Measurements from ENCODE around the gene COX4I2. TPM values are rescaled to one million over a fixed set of nuclear protein-coding genes. Genes with fewer than 3 reads are reported as not detected.
"Not testable (repeated sequence)": the region's sequence is repeated elsewhere in the genome, so short reads cannot be mapped to it uniquely, and the experiment has no call there.

The COX4I2 gene
- polyA plus RNA-seq, 3 donors: 1.1 to 3.1 (median 1.6) TPM

DNA sequence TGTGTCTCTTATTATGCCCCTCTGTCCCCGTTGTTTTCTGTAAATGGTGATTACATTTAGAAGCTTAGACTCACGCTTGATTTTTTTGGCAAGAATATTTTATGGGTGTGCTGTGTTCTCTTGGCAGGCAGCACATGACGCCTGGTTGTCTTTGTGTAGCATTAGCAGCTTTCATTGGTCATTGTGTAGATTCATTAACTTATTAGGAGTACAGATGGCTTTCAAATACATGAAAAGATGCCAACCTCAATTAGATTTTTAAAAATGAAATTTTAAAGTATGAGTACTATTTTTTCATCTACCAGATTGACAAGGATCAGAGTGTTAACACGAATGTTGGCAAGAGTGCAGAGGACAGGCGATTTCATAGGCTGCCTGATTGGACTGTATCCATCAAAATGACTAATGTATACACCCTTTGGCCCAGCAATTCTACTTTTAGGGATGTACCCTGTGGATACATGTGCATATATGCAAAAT, 15.2 kb downstream of the COX4I2 start:
- DNase-seq: no peak

DNA sequence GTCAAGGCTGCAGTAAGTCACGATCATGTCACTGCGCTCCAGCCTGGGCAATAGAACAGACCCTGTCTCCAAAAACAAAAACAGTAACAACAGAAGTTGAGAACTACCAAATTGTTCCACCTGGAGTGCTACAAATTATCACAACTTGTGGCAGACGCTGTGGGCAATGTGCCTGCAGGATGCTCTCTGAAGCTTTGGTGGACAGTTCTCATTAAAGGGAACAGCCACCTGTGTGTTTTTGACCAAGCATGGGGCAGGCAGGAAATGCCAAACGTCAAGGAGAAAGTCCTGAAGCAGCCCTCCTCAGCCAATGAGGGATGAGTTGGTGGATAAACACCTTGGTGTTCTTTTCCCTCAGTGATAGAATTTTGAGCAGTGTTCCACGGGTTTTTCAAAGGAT, 15.8 kb downstream of the COX4I2 start:
- no peak for DNase-seq

DNA sequence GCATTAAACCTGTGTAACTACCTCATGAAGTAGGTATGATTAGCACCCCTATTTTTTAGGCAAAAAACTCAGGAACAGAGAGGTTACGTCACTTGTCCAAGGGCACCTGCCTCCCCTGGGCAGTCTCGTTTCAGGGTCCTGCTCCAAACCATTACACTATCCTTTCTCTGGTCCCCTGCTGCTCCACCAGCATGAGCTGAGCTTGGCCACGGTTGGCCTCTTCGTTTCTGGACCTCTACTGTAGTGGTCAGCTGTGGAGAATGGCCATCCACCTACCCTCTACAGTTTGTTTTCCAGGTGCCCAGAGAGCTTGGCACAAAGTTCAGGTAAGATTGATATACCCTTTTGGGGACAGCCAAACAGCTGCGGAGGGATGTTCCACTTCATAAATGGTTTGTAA, 16.8 kb downstream of the COX4I2 start:
- no peak for DNase-seq

DNA sequence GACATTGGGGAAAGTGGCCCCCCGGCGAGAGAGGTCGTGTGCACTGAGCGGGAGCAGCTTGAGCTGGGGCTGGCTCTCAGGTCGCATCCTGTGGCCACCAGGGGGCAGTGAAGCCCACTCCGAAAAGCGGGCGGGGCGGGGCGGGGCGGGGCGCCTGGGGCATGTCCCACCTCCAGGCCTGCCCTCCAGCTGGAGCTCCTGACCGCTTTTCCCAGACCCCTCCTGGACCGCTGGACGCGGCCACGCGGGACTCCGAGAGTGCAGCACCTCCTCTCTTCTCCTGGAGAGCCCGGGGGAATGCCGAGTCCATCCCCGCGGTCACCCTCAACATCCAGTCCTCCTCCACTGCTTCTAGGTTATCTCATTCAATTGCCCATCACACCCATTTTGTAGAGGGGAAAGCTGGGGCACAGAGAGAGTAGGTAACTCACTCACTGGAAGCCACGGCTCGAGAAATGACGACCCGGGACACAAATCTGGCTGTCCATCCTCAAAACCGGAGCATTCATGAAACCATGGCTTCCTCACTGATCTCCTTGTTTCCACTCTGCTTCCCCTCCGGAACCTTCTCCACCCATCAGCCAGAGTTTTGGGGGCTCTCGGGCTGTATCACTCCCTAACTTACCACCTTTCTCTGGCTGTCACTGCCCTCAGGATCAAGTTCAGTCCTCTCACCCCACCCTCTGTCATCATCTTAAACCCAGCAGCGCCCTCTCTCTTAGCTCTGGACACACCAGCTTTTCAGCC, 24.1 kb downstream of the COX4I2 start:
- peak; percentile 75 for DNase-seq

DNA sequence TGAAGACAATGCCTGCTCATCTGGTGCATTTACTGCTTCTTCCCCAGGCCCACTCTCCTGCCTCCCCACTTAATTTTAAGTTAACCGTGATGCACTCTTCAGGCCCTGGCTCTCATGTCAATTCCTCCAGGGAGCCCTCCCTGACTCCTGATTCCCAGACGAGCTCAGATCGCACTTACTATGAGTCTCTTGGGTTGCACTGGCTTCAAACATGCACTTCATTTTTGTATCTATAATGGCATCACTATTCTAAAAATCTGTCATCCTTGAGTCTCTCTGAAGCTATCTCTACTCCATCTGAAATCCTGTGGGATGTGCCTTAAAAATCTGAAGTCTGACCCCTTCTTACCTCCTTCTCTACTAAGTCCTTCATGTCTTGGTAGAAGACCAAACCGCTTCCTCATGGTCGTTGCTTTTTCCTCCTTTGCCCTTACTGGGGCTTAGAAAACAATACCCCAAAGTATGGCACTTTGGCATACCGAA, 24.7 kb downstream of the COX4I2 start:
- DNase-seq: no peak

DNA sequence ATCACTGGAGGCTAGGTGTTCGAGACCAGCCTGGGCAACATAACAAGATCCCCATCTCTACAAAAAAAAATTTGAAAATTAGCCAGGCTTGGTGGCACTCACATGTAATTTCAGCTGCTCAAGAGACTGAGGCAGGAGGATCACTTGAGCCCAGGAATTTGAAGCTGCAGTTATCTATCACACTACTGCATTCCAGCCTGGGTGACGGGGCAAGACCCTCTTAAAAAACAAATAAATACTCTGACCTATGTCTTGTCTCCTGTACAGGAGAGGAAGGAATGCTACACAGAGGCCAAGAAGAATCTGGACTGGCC, 25.8 kb downstream of the COX4I2 start:
- no peak for DNase-seq

DNA sequence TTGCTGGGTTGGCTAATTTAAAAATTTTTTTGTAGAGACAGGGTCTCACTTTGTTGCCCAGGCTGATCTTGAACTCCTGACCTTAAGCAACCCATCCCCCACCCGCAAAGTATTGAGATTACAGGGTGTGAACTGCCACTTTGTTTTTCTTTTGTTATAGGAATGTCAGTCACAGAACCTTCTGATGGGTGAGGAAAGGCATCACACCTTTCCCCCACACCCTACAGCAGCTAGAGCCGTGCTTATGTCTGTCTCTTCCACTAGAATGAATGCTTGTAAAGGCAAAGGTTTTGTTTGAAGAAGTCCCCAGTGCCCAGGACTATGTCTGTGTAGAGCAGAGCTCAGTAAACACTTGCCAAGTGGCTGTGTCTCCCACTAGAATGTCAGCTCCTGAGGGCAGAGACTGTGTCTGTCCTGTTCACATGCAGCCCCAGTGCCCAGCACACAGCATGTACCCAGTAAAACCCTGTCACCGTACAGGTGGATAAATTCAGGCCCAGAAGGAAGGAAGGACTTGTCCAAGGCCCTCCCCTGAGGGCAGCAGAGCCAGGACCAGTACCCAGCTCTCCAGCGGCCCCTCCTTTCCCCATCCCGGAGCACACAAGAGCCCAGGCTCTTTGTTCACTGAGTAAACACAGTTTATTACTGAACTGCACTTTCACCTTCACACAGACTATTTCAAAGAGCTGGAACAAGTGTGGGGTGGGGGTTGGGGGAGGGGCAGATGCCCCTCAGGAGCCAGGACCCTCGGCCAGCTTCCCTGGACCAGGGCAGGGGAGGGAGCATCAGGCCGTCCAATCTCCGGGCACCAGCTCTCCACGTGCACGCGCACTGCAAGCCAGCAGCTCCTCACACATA, 26.4 kb downstream of the COX4I2 start:
- no peak for DNase-seq

DNA sequence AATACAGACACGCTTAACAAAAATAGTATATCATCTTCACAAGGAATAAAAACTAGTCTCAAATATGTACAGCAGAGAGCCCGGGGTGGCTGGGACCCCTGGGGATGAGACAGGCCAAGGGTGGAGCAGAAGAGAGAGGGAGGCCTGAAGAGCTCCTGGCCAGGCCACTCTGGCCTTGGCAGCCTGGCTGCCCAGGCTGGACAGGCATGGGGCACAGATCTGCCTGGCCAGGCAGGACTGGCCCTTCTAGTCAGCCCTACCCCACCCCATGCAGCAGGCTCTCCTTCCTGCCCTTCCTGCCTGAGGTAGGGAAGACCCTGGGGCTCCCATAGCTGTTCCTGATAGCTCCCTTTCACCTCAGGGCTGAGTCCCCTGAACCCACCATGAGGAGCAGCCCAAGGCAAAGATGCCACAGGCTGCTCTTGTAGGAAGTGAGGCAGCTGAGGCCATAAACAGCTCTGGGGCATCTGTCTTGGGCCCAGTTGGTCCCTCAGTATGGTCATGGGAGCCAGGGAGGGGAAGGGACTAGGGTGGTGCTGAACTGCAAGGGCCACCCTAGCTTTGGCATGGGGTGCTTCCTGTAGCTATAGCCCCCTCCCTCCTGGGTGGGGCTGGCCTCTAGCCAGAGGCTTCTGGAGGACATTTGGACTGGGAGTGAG, 27.1 kb downstream of the COX4I2 start:
- no peak for DNase-seq

DNA sequence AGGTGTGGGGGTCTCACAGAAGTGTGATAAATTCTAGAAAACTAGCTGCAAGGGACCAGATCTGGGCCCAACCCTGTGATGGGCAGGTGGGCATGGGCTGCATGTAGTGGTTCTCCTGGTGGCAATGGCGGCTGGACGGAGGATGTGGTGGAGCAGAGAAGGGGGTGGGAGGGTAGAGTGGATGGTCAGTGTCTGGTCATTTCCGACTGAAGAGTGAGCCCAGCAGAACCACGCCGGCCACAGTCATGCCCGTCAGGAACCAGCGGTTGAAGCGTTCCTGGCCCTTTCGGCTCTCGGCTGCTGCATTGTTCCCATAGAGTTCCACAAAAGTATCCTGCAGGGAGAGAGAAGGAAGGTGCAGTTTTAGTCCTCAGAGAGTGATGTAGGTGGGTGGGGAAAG, 28.0 kb downstream of the COX4I2 start:
- no peak for DNase-seq

DNA sequence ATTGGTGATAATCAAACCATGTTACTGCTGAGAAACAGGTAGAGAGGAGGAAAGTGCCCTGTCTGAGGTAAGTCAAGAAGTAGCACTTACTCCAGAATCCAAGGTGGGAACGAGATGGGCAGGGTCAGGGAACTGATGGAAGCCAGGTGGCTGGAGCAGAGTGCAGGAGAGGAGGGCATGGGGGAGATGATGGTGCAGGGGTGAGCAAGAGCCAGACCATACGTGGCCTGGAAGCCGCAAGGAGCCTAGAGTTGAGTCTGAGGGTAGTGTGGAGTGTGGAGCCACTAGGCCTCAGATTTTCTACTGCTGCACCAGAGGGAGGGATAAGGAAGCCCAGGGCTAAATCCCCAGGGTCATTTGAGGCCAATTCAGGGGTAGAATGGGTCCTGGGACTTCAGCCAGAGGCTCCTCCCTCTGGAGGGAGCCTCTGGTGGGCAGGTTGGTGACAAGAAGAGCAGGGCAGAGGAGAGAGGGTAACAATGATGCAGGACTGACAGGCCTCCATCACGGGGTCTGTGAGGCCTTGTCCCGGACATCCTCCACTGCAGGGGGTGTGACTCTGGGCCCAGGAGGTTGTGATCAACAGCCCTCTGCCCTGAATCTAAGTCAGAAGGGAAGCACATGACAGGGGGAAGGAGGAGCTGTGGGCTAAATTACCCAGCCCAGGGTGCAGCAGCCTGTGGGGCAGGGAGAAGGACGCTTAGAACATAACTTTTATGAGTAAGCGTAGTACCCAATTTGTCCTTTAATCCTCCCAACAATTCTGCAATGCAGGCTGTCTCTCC, 28.7 kb downstream of the COX4I2 start:
- no peak for DNase-seq

DNA sequence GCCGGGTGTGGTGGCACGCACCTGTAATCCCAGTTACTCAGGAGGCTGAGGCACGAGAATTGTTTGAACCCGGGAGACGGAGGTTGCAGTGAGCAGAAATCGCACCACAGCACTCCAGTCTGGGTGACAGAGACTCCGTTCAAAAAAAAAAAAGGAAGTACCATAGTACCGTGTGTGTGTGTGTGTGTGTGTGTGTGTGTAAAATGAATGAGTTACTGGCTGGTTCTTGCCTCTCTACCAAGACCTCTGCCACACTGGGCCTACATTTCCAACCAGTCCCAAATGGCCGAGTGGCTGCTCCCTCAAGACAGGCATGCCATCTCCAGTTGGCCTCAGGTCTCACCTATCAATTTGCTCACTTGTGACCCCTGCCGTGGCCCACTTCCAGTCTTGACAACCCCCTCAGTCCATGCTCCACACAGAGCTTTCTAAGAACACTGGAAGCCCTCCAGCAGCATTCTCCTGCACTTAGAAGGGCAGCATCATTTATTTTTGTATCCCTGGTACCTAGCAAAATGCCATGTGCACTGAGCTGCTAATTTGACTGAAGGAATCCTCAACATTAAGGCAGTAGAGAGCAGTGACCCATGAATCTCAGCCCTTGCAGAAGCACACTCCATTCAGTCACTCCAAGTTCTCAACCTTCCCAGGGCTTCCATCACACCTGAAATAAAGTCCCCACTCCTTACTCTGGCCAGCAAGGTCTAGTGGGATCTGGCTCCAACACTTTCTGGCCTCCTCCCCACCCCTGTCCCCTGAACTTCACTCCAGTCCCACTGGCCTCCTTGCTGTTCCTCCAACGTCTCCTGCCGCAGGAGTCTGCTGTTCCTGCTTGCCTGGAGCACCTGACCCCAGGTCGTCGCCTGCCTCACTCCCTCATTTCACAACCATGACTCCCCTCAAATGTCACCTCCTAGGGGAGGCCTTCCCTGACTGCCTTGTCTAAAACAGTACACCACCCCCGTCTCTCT, 29.9 kb downstream of the COX4I2 start:
- no peak for DNase-seq

DNA sequence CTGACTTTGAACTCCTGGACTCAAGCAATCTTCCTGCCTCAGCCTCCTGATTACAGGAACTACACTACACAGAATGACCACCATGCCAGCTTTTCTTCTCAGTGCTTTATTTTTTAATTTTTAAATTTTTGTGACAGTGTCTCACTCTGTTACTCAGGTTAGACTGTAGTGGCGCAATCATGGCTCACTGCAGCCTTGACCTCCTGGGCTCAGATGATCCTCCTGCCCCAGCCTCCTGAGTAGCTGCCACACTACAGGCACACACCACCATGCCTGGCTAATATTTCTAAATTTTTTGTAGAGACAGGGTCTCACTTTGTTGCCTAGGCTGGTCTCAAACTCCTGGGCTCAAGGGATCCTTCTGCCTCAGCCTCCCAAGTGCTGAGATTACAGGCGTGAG, 31.2 kb downstream of the COX4I2 start:
- DNase-seq: not testable (repeated sequence)

DNA sequence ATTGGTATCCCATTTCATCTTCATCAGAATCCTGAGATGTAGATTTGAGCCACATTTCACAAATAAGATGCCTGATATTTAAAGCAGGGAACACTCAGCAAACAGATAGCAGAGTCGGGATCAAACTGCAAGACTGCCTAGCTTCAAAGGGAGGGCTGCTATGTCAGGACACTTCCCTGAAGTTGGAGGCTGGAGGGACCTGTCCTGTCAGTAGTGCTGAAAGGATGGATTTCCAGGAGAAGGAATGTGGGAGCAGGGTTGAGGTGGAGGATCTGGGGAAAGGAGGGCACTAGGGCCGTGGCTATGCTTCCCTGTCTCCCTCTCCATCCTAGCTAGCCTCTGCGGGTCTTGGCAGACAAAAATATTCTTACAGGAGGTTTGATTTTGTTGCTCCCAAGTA, 32.2 kb downstream of the COX4I2 start:
- DNase-seq: no peak

DNA sequence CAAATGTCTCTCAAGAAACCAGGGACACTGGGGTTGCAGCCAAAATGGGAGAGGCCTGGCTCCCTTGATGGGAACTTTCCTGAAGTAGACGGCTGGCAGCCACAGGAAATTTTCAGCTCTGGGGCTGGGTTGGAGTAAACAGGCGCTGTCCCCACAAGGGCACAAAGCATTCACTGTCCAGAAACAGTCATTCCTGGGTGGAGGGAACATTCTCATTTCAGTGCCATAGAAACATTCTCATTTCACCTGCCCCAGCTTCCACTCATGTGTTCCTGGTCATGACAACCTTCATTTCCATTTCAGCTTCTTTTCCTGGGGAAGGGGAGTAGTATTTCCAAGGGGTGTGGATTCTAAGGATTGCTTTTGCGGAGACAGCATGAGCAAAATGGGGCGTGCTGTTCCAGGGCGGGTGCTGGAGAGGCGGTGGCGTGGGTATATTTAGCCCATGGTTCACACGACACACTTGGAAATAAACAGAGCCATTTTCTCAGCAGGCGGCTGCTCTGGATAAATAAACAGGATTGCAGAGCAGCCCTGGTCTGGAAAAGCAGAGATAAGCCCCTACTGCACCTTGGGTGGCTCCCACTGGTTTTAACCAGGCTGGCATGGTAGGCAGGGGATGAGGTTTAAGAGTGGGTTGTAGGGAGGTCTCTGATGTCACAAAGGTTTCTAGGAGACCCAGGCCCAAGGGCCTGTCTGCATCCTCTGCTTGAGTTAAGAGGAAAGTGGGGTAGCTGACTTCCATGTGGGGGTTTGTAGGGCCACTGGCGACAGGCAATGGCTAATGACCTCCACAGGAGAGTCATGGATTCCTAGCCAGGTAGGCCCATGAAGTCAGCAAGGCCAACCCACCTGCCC, 32.9 kb downstream of the COX4I2 start:
- no peak for DNase-seq

DNA sequence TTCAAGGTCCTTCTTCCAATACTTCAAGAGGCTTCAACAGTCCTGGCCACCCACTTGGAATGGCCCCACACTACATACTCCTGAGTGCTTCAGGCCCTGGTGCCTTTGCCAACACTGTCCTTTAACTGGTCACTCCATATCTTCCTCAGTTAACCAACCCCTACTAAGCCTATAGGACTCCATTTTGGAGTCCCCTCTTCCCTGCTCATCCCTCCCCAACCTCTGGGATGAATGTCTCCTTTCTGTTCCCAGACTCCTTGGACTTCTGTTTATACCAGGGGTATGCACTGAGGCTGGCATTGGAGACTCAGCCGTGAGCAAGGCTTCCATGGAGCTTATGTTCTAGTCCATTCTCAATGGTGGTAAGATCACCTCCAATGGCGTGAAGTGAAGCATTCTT, 33.6 kb downstream of the COX4I2 start:
- DNase-seq: no peak

DNA sequence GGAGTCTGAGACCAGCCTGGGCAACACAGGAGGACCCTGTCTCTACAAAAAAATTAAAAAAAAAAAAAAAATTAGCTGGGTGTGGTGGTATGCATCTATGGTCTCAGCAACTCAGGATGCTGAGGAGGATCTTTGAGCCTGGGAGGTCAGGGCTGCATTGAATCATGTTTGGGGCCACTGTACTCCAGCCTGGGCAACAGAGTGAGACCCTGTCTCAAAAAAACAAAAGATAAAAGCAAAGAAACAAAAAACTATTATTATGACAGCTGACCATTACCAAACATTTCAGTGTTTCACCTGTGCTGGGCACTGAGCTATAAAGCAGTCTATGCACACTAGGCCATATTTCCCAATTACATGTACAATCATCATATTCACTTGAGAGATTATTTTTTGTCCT, 35.7 kb downstream of the COX4I2 start:
- no peak for DNase-seq

DNA sequence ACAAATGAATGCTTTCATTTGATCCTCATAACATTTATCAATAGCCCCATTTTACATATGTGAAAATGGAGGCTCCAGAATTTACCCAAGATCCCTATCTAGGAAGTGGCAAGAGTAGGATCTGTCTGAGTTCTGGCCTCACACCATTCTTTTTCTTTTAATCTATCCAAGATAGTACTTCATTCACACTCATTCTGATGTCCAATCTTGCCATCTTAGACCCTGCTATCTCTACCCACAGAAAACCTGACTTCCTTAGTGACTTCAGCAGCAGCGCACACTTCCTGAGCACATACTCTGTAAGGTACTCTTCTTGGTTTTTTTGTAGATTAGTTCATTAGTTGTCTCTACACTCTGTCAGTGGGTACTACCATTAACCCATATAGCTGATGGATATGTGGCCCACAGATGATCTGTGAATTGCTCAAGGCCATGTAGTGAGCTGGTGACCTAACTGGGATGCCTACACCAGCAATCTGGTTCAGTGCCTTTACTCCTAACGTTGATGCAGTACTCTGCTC, 36.3 kb downstream of the COX4I2 start:
- no peak for DNase-seq

DNA sequence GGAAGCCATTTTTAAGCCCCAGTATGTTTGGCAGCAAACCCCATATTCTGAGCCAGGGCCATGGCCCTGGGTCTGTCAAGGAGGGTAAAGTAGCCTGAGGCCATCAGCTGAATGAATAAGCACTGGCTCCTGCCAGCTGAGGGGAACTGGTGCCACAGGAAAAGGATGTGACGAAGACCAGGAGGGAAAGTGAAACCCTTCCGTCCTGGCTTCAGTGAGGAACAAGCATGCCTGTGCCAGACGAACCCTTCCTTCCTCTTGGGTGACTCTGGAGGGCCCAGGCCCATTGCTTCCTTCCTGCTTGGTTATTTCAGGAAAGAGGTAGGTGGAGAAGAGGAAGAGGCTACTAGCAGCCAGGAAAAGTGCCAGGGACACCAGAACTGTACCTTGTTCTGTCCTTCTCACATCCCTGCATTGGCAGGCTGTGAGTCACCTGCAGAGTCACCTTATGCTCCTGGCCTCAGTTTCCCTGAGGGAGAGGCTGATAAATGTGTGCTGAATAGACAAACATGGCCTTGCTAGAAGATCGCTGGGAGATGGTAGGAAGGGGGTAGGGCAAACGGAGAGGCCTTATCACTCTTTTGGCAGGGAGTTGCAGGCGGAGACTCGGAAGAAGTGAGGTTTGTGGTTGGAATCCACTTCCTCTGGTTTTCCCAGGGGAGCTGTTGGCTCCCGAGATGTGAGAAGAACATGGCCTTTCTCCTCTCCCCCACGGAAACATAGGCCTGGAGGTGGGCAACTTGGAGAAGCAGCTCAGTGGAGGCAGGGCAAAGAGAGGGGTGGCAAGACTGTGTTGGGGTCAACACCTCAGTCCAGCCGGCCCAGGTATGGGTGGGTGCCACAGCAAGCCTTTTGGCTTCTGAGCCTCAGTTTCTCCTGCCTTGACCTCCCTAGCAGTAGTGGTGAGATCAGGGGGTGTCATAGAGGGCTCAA, 37.4 kb downstream of the COX4I2 start:
- DNase-seq: no peak
